Measurements from ENCODE around the gene BEST3. TPM values are rescaled to one million over a fixed set of nuclear protein-coding genes. Genes with fewer than 3 reads are reported as not detected.
A peak's percentile ranks its signal among the peaks of the same experiment; 100 is the strongest.
"Not testable (repeated sequence)": the region's sequence is repeated elsewhere in the genome, so short reads cannot be mapped to it uniquely, and the experiment has no call there.

The BEST3 gene
- total RNA-seq, 1 donor from 2014 or later, result 7.1 TPM

GRCh38 chr12:69648476-69648875, 50.6 kb downstream of the BEST3 start:
- no peak for DNase-seq

GRCh38 chr12:69647178-69647577, 51.9 kb downstream of the BEST3 start:
- no peak for DNase-seq

- peak; percentile 14 for DNase-seq
Observed at GRCh38 chr12:69645031-69645430, 54.1 kb downstream of the BEST3 start.

- DNase-seq, result peak; percentile 55
Observed at GRCh38 chr12:69644511-69644910, 54.6 kb downstream of the BEST3 start.

- DNase-seq, result no peak
Observed at GRCh38 chr12:69642531-69642930, 56.6 kb downstream of the BEST3 start.

GRCh38 chr12:69641546-69641945, 57.6 kb downstream of the BEST3 start:
- no peak for DNase-seq

GRCh38 chr12:69639400-69640016, 59.6 kb downstream of the BEST3 start:
- peak; percentile 25 for DNase-seq

- no peak for DNase-seq
Observed at GRCh38 chr12:69633061-69633460, 66.0 kb downstream of the BEST3 start.

- no peak for DNase-seq
Observed at GRCh38 chr12:69630191-69630590, 68.9 kb downstream of the BEST3 start.

GRCh38 chr12:69627501-69627900, 71.6 kb downstream of the BEST3 start:
- DNase-seq, result no peak

GRCh38 chr12:69623970-69624369, 75.1 kb downstream of the BEST3 start:
- no peak for DNase-seq

- DNase-seq, result no peak
Observed at GRCh38 chr12:69621551-69621950, 77.6 kb downstream of the BEST3 start.

- DNase-seq, result no peak
Observed at GRCh38 chr12:69620921-69621320, 78.2 kb downstream of the BEST3 start.

GRCh38 chr12:69620077-69620476, 79.0 kb downstream of the BEST3 start:
- no peak for DNase-seq

- DNase-seq, result no peak
Observed at GRCh38 chr12:69619050-69619449, 80.1 kb downstream of the BEST3 start.

GRCh38 chr12:69616025-69616424, 83.1 kb downstream of the BEST3 start:
- no peak for DNase-seq

- no peak for DNase-seq
Observed at GRCh38 chr12:69613351-69613750, 85.8 kb downstream of the BEST3 start.

- DNase-seq, result no peak
Observed at GRCh38 chr12:69610729-69611128, 88.4 kb downstream of the BEST3 start, which contains the start of gene LRRC10. TSS of gene LRRC10 (minus strand) at chr12:69610907. CDS start at chr12:69610838, 69 bp downstream.

GRCh38 chr12:69610126-69610525, 89.0 kb downstream of the BEST3 start:
- DNase-seq, result no peak

GRCh38 chr12:69608114-69608513, 91.0 kb downstream of the BEST3 start:
- DNase-seq, result no peak

- not testable (repeated sequence) for DNase-seq
Observed at GRCh38 chr12:69604275-69604674, 94.8 kb downstream of the BEST3 start.

All from skin of body (tissue), 2 donors.